HG02973 (cell line): ENCODE measurements around the gene FGF18.

Experiments
- ATAC-seq: cut with Tn5 transposase; IDR thresholded peaks from one replicate; pipeline ENCODE4 v1.9.1; 2021; ENCODE audit warnings: moderate library complexity; ENCODE audit not compliant: unreplicated experiment

FGF18 gene

DNA sequence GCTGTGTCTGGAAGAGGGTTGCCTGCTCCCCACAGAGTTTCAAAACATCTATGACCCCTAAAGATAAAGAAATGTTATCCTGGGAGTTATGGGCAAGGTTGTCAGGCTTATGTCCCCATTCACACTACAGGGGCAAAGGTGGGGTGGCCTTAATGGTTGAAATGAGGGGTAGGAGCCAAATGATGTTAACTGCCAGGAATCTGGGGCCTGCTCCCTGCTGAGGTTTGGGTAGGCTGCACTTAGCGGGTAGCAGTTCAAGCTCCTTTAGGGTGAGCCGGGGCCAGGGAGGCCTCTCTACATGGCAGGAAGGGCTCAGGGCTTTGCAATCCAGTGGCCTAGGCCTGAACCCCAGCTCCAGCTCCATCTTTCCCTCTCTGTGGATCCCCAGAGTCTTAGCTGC is 3.0 kb downstream of the FGF18 start:
- ATAC-seq: no peak

DNA sequence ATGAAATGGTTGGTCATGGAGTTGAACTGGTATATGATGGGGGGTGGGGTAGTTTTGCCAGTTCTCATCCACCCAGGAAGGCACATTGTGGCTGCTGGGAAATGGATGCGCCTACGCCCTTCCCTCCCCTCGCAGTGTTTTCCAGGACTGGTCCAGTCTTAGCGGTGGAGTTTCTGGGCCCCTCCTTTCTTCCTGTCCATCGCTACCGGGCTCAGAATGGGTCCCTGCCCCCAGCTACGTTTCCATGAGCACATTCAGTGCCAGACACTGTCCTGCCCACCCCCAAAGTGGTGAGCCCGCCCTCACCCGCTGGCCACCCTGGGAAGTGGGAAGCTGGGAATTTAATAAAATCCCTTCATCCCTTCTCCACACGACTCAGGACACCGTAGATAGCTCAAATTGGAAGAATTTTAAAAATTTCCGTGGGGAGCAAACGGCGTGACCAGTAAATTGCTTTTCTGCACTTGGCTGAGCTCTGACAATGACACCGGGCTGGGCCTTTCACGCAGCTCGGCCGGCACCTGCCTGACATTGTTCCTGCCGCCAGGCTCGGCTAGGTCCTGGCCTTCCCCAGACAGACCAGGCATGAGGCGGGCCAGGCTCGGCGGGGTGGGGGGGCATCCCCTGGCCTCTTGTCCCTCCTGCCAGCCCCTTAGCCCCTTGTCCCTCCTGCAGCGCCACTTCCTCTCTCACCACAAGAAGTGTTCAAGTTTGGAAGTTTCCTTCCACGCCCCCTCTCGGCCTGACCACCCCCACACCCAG is 3.6 kb downstream of the FGF18 start:
- no peak for ATAC-seq

DNA sequence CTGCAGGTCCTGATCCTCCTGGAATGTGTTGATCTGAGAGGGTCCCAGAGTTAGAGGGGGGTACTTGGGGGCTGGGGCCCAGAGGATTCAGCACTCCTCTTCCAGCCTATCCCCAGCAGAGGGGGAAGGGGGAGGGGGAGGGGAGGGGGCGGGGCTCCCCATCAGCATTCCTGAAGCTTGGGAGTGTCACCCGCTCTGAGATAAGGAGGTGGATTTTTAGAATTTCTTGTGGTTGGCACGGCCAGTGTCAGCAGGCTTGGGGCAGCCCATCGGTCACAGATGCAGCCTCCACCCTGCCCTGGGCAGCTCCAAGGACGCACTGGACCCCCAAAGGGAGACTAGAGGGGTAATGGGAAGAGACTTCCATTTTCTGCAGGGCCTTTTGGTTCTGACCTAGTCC is 5.3 kb downstream of the FGF18 start:
- ATAC-seq: no peak

DNA sequence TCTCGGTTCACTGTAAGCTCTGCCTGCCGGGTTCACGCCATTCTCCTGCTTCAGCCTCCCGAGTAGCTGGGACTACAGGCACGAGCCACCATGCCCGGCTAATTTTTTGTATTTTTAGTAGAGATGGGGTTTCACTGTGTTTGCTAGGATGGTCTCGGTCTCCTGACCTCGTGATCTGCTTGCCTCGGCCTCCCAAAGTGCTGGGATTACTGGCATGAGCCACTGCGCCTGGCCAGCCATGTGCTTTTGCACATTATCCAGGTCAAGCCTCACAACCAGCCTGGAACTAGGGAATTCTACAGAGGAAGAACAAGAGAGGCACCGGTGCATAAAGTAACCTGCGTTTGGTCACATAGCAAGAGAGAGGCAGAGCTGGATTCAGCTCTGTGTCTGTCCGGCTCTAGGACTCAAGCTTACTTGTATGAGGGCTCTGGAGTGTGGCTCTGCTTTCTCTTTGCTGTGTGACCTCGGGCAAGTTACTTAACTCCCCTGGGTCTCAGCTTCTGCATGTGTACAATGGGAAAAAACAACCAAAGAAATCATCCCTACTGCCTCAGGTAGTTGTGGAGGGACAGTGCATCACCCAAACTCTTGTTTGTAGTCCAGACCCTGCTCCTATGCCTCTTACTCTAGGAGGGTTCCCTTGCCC is 6.3 kb downstream of the FGF18 start:
- ATAC-seq: no peak

DNA sequence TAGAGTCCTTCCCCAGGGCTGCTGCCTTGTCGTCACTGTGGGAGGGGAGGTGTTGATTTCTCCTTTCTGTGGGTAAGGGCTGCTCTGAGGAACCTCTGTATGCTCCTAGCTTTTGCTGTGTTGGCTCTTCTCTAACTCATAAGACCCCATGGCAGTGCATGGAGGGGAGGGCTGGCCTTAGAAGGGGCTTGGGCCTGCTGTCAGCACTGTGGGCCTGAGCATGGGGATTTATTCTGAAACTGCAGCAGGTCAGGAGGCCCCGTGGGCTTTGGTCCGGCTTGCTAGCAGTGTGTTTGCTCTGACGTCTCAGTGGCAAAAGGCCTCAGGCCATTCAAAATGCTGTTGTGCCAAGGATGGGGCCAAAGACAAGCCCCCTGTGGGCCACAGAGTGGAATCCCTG is 6.8 kb downstream of the FGF18 start:
- ATAC-seq: no peak

DNA sequence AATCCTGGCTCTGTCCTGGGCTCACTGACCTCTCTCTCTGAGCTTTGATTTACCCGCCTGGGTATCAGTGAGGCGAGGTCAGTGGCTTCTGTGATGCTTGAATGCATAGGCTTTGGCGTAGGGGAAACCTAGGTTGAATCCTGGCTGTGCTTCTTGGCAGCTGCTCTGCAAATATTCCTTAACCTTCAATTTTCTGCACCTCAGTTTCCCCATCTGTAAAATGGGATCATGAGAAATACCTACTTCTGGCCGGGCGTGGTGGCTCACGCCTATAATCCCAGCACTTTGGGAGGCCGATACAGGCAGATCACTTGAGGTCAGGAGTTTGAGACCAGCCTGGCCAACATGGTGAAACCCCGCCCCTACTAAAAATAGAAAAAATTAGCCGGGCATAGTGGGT is 7.2 kb downstream of the FGF18 start:
- ATAC-seq: no peak

DNA sequence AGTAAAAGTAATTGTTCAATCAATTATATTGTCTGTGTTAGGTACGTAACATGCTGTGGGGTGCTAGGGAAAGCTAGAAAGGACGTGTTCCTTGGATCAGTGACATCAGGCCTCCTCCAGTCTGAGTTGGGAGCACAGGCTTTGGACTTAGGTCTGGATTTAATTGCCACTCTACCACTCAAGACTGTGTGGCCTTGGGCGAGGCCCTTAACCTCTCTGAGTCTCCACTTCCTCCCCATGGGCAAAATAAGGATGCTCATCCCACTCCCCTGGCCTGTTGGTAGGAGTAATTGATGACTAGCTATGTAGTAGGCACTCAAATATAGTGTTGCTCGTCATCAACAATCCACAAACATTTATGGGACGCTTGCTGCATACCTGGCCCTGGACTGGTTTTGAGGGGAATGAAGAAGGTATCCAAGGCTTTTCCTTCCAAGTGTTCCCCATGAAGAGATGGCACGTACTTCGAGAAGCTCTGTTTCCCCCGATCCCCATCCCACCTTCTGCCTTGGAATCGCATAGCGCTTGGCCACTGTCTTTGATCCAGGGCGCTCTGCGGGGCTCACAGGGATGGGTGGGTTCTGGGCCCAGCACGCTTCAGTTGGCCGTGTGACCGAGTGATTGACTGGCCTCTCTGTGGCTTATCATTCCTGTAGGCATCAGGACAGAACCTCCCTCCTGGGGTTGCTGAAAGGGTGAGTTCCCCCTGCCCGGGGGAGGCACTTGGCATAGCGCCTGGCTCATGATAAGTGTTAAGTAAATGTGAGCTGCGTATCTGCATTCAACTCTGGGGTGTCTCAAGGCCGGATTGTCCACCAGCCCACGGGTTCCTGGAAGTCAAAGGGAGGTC is 8.1 kb downstream of the FGF18 start:
- no peak for ATAC-seq

DNA sequence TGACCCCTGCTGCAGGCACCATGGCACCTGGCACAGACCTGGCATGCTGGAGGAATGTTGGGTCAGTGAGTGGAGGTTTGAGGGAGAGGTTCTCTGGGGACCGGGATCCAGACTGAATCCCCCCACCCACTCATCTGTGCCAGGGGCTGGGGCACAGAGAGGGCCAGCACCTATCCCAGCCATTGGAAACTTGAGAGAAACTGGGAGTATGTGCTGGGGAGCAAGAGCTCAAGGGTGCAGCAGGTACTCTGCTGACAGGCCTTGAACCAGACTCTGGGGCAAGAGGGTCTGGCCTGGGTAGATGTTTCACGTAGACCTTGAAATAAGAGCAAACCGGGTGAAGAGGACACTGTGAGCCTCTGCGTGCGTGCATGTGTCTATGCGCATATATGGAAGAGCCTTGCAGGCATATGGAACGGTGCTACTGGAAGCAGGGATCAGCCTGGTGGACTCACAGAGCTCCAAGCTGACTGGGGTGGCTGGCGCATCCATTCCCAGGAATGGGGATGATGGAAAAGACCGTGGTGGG is 8.8 kb downstream of the FGF18 start:
- ATAC-seq: no peak

DNA sequence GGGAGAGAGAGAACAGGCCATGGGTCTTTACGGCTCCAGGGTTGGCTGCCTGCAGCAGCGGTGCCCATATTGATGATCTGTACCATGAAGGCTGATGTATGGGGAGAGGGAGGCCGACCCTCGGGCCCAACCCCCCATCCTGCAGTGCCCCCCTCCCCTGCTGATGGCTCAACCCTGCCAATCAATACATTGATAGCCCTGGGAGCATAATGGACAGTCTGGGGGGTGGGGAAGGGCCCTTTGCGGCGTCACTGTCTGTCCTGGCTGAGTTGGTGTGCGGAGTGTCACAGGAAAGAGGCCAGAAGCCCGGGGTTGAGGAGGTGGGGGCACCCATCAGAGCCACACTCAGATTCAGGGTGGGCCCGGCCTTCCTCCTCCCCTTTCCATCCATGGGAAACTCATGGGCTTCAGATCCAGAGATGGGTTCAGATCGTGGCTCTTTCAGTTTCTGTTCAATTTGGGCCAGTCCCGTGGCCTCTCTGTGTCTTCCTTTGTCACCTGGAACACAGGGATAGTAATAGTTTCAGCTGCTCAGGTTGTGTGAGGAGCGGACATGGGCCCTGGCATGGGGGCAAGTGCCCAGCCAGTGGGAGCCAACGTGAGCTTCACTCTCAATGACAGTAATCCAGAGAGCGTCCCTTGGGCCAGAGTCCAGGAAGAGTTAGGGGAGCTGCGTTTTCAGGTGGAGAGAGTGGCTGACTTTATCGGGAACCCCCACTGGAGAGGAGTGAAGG is 9.5 kb downstream of the FGF18 start:
- no peak for ATAC-seq

DNA sequence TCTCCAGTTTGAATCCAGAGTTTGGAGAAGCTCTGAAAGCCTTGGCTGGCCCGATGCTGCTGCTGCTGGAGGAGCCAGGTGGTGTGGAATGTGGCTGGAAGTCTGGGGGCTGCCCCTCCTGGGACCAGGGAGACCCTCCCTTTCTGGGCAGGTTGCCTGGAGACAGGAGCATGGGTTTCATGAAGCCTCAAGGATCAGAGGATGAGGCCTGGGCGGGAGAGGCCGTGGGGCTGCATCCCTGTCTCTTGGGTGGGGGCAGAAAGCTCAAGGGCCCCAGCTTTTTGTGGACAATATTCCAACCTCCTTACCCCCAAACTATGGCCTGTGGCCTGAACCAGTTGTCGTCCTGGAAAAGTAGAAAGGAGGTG is 10.1 kb downstream of the FGF18 start:
- no peak for ATAC-seq

DNA sequence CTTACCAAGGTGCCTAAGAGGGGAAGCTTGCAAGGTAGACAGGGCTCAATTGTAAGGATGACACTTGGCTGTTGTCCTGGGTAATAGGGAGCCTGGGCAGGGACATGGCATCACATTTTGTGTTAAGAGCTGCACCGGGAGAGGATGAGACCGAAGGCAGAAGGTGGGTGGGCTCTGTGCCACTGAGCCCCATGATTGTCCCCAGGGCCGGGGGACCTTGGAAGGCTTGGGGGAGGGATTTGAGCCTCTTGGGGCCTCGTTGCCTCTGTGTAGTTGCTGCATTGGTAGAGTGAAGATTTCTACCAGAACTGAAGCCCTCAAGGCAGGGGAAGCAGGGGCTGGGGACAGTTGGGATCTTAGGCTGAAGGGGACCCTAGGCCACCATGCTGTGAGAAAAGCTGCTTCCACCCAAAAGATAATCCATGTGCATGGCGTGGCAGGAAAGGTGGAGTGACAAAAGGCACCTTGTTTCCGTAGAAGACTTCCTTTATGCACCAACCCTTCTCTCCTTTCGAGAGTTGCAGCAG is 11.9 kb downstream of the FGF18 start:
- ATAC-seq: no peak

DNA sequence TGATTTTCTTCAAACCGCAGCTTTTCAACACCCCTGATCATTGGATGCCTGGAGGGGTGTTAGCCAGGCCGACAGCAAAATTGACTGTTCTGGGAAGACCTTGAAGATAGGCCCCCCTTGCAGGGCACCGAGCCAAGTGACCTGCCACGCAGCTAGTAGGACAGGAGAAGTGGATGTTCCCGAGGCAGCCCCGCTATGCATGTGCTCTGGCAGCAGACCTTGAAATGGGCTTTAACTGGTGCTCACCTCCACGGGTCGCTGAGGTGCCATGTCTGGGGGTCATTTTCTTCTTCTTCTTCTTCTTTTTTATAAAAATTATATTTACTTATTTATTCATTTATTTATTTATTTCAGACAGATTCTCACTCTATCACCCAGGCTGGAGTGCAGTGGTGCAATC is 12.6 kb downstream of the FGF18 start:
- ATAC-seq: no peak

DNA sequence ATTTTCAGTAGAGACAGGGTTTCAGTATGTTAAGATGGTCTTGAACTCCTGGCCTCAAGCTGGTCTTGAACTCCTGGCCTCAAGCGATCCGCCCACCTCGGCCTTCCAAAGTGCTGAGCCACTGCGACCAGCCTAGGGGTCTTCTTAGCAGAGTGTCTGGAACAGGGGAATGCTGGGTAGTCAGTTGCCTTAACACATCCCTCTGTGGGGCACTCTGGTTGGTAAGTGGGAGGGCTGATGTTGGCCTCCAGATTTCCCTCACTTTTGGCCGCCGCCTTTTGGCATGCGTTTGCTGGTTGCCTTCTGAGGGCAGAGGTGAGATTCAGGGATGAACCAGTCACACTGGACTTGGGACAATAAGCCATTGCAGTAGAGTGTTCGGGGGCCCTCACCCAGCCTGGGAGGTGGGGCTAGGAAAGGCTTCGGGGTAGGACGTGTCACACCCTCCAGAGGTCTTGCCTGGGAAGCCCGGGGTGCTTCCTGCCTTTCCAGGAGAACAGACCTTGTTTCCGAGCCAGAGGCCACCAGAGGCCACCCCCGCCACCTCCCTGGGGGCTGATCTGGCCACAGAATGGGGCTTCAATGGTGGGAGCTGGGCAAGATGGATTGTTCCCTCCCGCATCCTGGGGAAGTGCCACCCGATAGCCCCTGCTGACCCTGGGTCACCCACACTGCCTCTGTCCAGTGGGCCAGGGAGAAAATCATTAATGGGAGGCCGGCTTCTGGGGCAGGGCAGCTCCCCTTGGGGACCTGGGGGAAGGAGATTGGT is 13.3 kb downstream of the FGF18 start:
- ATAC-seq: no peak

DNA sequence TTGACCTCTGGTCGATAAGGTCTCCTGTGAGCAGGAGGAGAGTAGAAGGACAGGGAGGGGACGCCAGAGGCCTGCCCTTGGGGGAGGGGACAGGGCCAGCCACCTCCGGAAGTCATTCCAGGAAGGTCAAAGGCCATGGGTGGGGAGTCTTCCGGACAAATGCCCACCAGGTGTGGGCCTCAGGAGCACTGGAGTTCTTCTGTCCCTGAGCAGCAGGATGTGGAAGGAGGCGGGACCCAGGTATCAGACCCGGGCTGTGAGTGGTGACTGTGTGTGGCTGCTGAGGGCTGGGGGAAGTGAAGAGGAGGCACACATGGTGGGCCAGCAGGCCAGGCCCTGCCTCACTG is 13.9 kb downstream of the FGF18 start:
- no peak for ATAC-seq

DNA sequence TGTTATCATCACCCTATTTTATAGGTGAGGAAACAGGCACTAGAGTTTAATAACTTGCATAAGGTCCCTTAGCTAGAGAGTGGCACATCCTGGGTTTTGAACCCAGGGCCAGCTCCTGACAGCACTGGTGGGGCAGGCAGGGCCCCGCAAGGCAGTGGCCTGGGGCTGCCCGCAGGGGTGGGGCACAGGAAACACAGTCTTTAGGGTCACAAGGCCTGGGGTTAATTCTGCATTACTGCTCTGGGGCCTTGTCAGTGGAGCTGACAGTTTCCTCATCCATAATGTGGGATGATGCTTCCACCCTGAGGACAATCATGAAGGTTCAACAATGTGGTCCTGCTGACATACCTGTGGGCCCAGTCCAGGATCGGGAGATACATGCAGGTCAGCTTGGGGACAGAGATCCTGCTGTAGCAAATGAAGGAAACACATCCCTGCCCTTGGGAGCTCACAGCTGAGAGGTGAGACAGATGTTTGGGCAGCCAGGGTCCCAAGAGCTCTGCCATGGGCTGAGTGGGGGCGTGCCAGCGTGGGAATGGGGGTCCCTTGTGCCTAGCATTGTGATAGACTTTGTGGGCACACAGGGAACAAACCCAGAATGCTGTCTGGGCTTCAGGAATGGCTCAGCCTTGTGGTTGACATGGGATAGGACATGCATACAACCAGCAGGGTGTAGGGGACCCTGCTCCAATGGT is 14.7 kb downstream of the FGF18 start:
- no peak for ATAC-seq

DNA sequence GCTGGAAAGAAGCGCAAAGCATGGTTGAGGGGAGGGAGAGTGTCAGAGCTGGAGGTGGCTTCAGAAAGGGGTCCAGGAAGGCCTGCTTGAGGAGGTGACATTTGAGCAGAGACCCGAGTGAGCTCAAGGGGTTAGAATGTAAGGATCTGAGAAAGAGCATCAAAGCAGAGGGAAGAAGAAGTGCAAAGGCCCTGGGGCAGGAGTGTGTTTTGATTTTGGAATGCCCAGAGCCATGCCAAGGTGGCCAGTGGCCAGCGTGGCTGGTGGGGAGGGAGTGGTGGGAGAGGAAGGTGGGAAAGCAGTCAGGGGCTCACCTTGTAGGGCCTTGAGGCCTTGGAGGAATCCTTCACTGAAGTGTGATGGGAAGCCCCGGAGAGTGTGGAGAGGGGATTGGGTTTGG is 15.4 kb downstream of the FGF18 start:
- no peak for ATAC-seq

DNA sequence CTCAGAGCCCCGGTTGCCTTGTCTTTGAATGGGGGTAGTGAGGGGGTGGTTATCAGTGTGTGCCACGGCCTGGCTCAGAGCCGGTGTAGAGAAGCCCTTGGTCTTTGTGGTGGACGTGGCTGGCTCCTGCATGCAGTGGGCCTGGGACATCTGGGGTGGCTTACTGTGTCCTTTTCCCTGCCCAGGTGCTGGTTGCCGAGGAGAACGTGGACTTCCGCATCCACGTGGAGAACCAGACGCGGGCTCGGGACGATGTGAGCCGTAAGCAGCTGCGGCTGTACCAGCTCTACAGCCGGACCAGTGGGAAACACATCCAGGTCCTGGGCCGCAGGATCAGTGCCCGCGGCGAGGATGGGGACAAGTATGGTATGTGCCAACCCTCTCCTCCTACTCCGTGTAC is 16.5 kb downstream of the FGF18 start:
- no peak for ATAC-seq

DNA sequence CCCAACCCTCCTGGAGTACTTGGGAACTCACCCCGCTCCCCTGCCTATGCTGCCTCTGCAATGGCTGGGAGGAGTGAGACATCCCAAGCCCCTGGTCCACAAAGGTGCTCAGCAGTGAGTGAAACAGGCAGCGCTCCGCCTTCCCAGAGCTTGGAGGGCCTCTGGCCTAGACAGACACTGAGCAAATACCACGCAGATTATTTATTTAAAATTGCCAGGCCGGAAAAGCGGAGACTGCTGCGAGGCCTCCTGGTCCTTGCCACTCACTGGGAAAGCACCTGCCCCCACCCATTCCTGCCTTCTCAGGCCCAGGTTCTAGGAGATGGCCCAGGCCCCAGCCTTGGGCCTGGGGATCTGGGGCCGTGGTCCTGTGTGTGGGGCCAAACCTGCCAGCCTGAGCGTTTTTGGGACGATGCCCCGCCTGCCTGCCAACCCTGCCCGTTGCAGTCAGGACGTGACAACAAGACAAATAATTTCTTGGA is 17.4 kb downstream of the FGF18 start:
- ATAC-seq: no peak

DNA sequence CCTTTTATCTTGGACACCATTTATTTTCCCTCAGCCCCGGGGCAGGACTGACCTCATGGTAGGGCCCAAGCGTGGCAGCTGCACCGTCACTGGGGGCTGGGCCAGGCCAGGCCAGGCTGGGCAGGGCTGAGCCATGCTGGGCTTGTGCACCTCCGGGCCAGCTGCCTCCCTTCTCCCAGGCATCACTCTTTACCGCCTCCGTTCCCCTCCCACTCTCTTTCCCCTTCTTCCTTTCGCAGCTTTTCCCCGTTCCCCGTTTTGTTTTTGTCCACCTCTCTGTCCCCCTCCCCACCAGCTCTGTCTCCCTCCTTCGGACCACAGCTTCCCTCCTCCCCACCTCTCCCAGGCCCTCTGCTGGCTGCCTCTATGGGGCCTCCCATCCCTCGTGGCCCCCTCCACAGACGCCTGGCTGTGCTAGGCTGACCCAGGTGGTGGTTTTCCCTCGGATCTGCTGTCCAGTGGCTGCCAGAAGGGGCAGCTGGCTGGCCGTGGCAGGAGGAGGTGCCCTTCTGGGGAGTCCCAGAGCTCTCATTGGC is 17.9 kb downstream of the FGF18 start:
- no peak for ATAC-seq
